Hepatocyte (in vitro differentiated cells): ENCODE measurements around the gene MYO5A. TPM values are rescaled to one million over a fixed set of nuclear protein-coding genes. Genes with fewer than 3 reads are reported as not detected.

Experiments used
- DNase-seq: peaks from one replicate; pipeline ENCODE4 v3.0.0-alpha.2; 2016; ENCODE audit warnings: low spot score
- H2AFZ ChIP-seq: fragments of 200-600 bp; sonication (generic); 2 replicates; pipeline ENCODE4 v1.6.0; 2016; ENCODE audit warnings: antibody characterized with exemption, mild to moderate bottlenecking
- H3K27ac ChIP-seq: fragments of 200-600 bp; sonication (generic); 2 replicates; pipeline ENCODE4 v1.5.1; 2016; ENCODE audit warnings: mild to moderate bottlenecking
- H3K27me3 ChIP-seq: fragments of 200-600 bp; sonication (generic); 2 replicates; pipeline ENCODE4 v1.6.1; 2016
- H3K36me3 ChIP-seq: fragments of 200-600 bp; sonication (generic); replicated peaks from 2 replicates; pipeline ENCODE4 v1.5.1; 2016; ENCODE audit warnings: low read depth; ENCODE audit not compliant: insufficient read depth
- H3K4me1 ChIP-seq: fragments of 200-600 bp; sonication (generic); 2 replicates; pipeline ENCODE4 v1.5.1; 2016; ENCODE audit warnings: mild to moderate bottlenecking, moderate library complexity; ENCODE audit not compliant: insufficient read depth
- H3K4me2 ChIP-seq: fragments of 200-600 bp; sonication (generic); 2 replicates; pipeline ENCODE4 v1.6.0; 2016
- H3K4me3 ChIP-seq: fragments of 200-600 bp; sonication (generic); 2 replicates; pipeline ENCODE4 v1.5.1; 2016; ENCODE audit warnings: mild to moderate bottlenecking
- H3K79me2 ChIP-seq: fragments of 200-600 bp; sonication (generic); 2 replicates; pipeline ENCODE4 v1.6.0; 2017; ENCODE audit warnings: mild to moderate bottlenecking
- H3K9me2 ChIP-seq: fragments of 200-600 bp; sonication (generic); replicated peaks from 2 replicates; pipeline ENCODE4 v1.6.0; 2017; ENCODE audit warnings: mild to moderate bottlenecking; ENCODE audit not compliant: insufficient read depth
- H3K9me3 ChIP-seq: fragments of 200-600 bp; sonication (generic); 2 replicates; pipeline ENCODE4 v1.5.1; 2016; ENCODE audit warnings: low read depth, mild to moderate bottlenecking
- H4K20me1 ChIP-seq: fragments of 200-600 bp; sonication (generic); 2 replicates; pipeline ENCODE4 v1.6.0; 2016; ENCODE audit warnings: mild to moderate bottlenecking; ENCODE audit not compliant: insufficient read depth, poor library complexity, severe bottlenecking
- CTCF ChIP-seq: fragments of 200-600 bp; sonication (generic); IDR thresholded peaks from 2 replicates; pipeline ENCODE4 v1.5.1; 2016; ENCODE audit warnings: antibody characterized with exemption, mild to moderate bottlenecking; ENCODE audit not compliant: poor library complexity
- EZH2 ChIP-seq: fragments of 200-600 bp; sonication (generic); IDR thresholded peaks from 2 replicates; pipeline ENCODE4 v1.6.1; 2016; ENCODE audit warnings: antibody characterized with exemption, mild to moderate bottlenecking, borderline replicate concordance
- EZH2phosphoT487 ChIP-seq: fragments of 200-600 bp; sonication (generic); IDR thresholded peaks from one replicate; pipeline ENCODE4 v1.6.1; 2018; ENCODE audit warnings: antibody characterized with exemption, mild to moderate bottlenecking, low read depth, moderate library complexity; ENCODE audit not compliant: unreplicated experiment, severe bottlenecking
- WGBS: methylation state at CpG from one replicate; pipeline ENCODE4 v1.1.6; 2016; ENCODE audit warnings: low lambda C conversion rate; ENCODE audit errors: missing lambda C conversion rate; 5-methylcytosine and 5-hydroxymethylcytosine counted together
- polyA plus RNA-seq: library from polyadenylated mRNA; unstranded; fragments of >200 nt; fragmentation: Nextera tagmentation; extraction: Ambion mirVana; gene quantifications from 2 replicates; pipeline ENCODE4 v1.2.1, GENCODE V29; 2016
- total RNA-seq: library from RNA; depleted of rRNA; stranded (reverse); fragments of >200 nt; gene quantifications from 2 replicates; pipeline ENCODE4 v1.2.3, GENCODE V29; 2014

Gene MYO5A
- total and polyA plus RNA-seq, 2 experiments from 2014 or later = 3.7 to 14.8 TPM

GRCh38 chr15:52362497-52362896 lies 166.2 kb downstream of the MYO5A start:
- no peaks in the 10 kb centered on the region for H3K27me3 ChIP-seq
- H2AFZ ChIP-seq = no peak overlapping the region
- no peaks in the 10 kb centered on the region for H3K9me2 ChIP-seq
- no peak for DNase-seq
- no peaks in the 10 kb centered on the region for H3K36me3 ChIP-seq
- no peak overlapping the region for H3K27ac ChIP-seq
- TF ChIP-seq EZH2phosphoT487 (no peak), EZH2 (no peak), CTCF (no peak)
- H4K20me1 ChIP-seq = no peaks in the 10 kb centered on the region
- H3K9me3 ChIP-seq = no peaks in the 10 kb centered on the region
- H3K4me3 ChIP-seq = no peak overlapping the region
- H3K79me2 ChIP-seq = no peaks in the 10 kb centered on the region
- no peaks in the 10 kb centered on the region for H3K4me1 ChIP-seq
- 90% methylated on average over 3 of the region's 3 CpGs for WGBS
- no peak overlapping the region for H3K4me2 ChIP-seq

DNA sequence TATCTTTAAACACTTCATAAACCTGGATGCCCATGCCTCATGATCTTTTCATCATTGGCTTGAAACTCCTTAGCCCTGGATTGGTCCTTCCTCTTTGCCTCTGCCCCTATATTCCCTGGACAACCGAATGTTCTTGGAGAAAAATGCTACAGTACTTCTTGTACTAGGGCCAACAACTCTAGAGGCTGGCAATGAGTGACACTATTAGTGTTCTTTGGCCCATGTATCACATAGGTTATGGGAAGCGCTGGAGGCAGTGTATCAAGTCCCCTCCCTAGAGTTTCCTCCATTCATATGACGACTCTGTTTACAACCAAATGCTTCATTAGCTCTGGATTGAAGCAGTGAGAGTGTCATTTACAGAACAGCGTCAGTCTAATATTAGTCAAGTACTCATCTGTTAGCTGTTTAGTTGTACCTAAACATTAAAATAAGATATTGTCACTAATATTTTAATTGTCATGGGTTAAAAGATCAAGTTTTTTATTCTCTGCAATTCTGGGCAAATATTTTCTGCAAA lies 166.6 kb downstream of the MYO5A start:
- TF ChIP-seq CTCF = no peak
- TF ChIP-seq EZH2phosphoT487 = no peak
- no peak for TF ChIP-seq EZH2
- Histone ChIP-seq H4K20me1 (no peaks in the 10 kb centered on the region), H3K9me3 (no peaks in the 10 kb centered on the region), H3K27me3 (no peaks in the 10 kb centered on the region), H3K36me3 (no peaks in the 10 kb centered on the region), H3K4me1 (no peaks in the 10 kb centered on the region), H3K27ac (no peak overlapping the region), H3K9me2 (no peaks in the 10 kb centered on the region), H2AFZ (no peak overlapping the region), H3K4me3 (no peak overlapping the region), H3K4me2 (no peak overlapping the region), H3K79me2 (no peaks in the 10 kb centered on the region)
- DNase-seq = no peak
- 94% methylated on average over 4 of the region's 4 CpGs for WGBS

DNA sequence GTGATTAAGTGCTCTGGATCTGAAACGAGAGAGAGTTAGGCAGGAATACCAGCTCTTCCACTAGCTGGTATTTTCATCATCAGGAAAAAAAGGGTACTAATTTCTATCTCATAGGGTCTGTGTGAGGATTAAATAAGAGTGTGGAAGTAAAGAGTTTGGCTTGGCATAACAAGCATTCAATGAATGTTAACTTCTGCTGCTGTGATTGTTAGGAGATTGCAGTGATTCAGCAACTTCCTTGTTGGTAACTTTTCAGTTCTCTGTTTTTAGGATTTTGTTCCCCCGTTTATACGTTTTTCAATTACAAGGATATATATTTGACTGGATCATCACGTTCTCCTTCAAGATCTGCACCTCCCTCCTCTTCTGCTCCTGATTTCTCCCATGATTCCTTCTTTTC lies 167.2 kb downstream of the MYO5A start:
- DNase-seq = no peak
- Histone ChIP-seq H3K36me3 (no peaks in the 10 kb centered on the region), H3K9me2 (no peaks in the 10 kb centered on the region), H3K27me3 (no peaks in the 10 kb centered on the region), H3K4me1 (no peaks in the 10 kb centered on the region), H2AFZ (no peak overlapping the region), H3K27ac (no peak overlapping the region), H3K9me3 (no peaks in the 10 kb centered on the region), H3K79me2 (no peaks in the 10 kb centered on the region), H3K4me2 (no peak overlapping the region), H4K20me1 (no peaks in the 10 kb centered on the region), H3K4me3 (no peak overlapping the region)
- WGBS = 86% methylated on average over 4 of the region's 4 CpGs
- TF ChIP-seq EZH2 = no peak
- TF ChIP-seq CTCF = no peak
- TF ChIP-seq EZH2phosphoT487 = no peak
